ENCODE measurements around the gene ATP6V1G1.

DNA sequence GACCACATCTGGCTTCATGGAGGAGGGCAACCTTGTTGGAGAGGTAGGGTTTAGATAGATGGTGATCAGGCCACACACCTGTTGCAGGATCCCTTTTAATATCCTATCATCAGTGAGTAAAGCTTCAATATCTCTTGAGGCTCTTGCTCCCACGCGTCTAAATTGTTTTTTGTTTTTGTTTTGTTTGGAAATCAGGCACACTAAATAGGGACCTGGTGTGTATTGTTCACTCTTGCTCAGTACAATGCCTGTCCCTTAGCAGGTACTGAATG lies 20.9 kb downstream of the ATP6V1G1 start:
- TF ChIP-seq, protein P1, sequence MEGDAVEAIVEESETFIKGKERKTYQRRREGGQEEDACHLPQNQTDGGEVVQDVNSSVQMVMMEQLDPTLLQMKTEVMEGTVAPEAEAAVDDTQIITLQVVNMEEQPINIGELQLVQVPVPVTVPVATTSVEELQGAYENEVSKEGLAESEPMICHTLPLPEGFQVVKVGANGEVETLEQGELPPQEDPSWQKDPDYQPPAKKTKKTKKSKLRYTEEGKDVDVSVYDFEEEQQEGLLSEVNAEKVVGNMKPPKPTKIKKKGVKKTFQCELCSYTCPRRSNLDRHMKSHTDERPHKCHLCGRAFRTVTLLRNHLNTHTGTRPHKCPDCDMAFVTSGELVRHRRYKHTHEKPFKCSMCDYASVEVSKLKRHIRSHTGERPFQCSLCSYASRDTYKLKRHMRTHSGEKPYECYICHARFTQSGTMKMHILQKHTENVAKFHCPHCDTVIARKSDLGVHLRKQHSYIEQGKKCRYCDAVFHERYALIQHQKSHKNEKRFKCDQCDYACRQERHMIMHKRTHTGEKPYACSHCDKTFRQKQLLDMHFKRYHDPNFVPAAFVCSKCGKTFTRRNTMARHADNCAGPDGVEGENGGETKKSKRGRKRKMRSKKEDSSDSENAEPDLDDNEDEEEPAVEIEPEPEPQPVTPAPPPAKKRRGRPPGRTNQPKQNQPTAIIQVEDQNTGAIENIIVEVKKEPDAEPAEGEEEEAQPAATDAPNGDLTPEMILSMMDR (IDR thresholded peaks at IDR 0.05; ENCODE audit: insufficient read depth, low read depth, low read length) = no peak
- TF ChIP-seq EZH2 (IDR thresholded peaks at IDR 0.05; ENCODE audit: insufficient read depth, low read length) = no peak

Data from astrocyte (in vitro differentiated cells and primary cell).